Liver (tissue), 3 donors: ENCODE measurements around the gene NXT1.

Source experiments
- FOXA1 ChIP-seq: IDR thresholded peaks from 2 replicates; pipeline ENCODE4 v1.6.1; 2016; ENCODE audit warnings: antibody characterized with exemption
- GABPA ChIP-seq, 2 donors: IDR thresholded peaks in 1 of 2; conservative IDR thresholded peaks in 1 of 2; 2 replicates each; pipeline ENCODE4 v1.6.1; 2016; ENCODE audit warnings: antibody characterized with exemption in 2 of 2, mild to moderate bottlenecking in 1 of 2, moderate library complexity in 1 of 2
- JUND ChIP-seq, 2 donors: IDR thresholded peaks; 2 replicates each; pipeline ENCODE4 v1.6.1; 2016; ENCODE audit warnings: antibody characterized with exemption in 2 of 2
- NR2F2 ChIP-seq: IDR thresholded peaks from 2 replicates; pipeline ENCODE4 v1.6.1; 2016; ENCODE audit warnings: antibody characterized with exemption
- YY1 ChIP-seq: IDR thresholded peaks from 2 replicates; pipeline ENCODE4 v1.6.1; 2016; ENCODE audit warnings: antibody characterized with exemption, mild to moderate bottlenecking
- TF ChIP-seq, protein P1 (sequence below): fragments of 150-350 bp; IDR thresholded peaks from 2 replicates; pipeline ENCODE4 v1.5.1; 2017; ENCODE audit warnings: improper control_type of control experiment, low read depth, low read length; ENCODE audit not compliant: missing input control
- TF ChIP-seq, protein P2 (sequence below): IDR thresholded peaks from 2 replicates; pipeline ENCODE4 v1.6.1; 2016; ENCODE audit warnings: antibody characterized with exemption
- TF ChIP-seq, protein P3 (sequence below): IDR thresholded peaks from 2 replicates; pipeline ENCODE4 v1.6.1; 2016; ENCODE audit warnings: antibody characterized with exemption
- TF ChIP-seq, protein P4 (sequence below): IDR thresholded peaks from 2 replicates; pipeline ENCODE4 v1.6.1; 2016; ENCODE audit warnings: antibody characterized with exemption, mild to moderate bottlenecking
- donor health status: healthy.
- donor health status: healthy.

DNA sequence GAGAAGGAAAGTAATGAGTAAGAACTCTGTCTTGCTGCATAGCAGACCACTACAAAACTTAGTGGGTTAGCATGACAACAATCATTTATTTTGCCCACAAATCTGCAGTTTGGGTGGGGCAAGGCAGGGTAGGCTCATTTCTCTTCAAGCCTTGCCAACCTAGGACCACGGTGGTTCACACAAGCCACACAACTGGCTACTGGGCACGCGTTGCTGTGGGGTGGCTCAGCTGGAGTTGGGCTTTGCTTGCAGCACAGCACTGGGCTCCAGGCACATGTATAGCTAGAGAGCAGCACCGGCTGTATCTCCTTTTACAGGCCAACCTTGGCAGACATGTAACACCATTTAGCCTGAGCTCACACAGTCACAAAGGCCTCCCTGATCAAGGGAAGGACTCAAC, 4.6 kb upstream of the NXT1 start:
- TF ChIP-seq, protein P1, sequence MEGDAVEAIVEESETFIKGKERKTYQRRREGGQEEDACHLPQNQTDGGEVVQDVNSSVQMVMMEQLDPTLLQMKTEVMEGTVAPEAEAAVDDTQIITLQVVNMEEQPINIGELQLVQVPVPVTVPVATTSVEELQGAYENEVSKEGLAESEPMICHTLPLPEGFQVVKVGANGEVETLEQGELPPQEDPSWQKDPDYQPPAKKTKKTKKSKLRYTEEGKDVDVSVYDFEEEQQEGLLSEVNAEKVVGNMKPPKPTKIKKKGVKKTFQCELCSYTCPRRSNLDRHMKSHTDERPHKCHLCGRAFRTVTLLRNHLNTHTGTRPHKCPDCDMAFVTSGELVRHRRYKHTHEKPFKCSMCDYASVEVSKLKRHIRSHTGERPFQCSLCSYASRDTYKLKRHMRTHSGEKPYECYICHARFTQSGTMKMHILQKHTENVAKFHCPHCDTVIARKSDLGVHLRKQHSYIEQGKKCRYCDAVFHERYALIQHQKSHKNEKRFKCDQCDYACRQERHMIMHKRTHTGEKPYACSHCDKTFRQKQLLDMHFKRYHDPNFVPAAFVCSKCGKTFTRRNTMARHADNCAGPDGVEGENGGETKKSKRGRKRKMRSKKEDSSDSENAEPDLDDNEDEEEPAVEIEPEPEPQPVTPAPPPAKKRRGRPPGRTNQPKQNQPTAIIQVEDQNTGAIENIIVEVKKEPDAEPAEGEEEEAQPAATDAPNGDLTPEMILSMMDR, result no peak
- TF ChIP-seq JUND (IDR thresholded peaks at IDR 0.05), result no peak
- TF ChIP-seq, protein P2, sequence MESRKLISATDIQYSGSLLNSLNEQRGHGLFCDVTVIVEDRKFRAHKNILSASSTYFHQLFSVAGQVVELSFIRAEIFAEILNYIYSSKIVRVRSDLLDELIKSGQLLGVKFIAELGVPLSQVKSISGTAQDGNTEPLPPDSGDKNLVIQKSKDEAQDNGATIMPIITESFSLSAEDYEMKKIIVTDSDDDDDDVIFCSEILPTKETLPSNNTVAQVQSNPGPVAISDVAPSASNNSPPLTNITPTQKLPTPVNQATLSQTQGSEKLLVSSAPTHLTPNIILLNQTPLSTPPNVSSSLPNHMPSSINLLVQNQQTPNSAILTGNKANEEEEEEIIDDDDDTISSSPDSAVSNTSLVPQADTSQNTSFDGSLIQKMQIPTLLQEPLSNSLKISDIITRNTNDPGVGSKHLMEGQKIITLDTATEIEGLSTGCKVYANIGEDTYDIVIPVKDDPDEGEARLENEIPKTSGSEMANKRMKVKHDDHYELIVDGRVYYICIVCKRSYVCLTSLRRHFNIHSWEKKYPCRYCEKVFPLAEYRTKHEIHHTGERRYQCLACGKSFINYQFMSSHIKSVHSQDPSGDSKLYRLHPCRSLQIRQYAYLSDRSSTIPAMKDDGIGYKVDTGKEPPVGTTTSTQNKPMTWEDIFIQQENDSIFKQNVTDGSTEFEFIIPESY, result no peak
- no peak for TF ChIP-seq NR2F2
- TF ChIP-seq, protein P3, sequence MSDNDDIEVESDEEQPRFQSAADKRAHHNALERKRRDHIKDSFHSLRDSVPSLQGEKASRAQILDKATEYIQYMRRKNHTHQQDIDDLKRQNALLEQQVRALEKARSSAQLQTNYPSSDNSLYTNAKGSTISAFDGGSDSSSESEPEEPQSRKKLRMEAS, result no peak
- TF ChIP-seq, protein P4, sequence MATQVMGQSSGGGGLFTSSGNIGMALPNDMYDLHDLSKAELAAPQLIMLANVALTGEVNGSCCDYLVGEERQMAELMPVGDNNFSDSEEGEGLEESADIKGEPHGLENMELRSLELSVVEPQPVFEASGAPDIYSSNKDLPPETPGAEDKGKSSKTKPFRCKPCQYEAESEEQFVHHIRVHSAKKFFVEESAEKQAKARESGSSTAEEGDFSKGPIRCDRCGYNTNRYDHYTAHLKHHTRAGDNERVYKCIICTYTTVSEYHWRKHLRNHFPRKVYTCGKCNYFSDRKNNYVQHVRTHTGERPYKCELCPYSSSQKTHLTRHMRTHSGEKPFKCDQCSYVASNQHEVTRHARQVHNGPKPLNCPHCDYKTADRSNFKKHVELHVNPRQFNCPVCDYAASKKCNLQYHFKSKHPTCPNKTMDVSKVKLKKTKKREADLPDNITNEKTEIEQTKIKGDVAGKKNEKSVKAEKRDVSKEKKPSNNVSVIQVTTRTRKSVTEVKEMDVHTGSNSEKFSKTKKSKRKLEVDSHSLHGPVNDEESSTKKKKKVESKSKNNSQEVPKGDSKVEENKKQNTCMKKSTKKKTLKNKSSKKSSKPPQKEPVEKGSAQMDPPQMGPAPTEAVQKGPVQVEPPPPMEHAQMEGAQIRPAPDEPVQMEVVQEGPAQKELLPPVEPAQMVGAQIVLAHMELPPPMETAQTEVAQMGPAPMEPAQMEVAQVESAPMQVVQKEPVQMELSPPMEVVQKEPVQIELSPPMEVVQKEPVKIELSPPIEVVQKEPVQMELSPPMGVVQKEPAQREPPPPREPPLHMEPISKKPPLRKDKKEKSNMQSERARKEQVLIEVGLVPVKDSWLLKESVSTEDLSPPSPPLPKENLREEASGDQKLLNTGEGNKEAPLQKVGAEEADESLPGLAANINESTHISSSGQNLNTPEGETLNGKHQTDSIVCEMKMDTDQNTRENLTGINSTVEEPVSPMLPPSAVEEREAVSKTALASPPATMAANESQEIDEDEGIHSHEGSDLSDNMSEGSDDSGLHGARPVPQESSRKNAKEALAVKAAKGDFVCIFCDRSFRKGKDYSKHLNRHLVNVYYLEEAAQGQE, result no peak
- no peak for TF ChIP-seq GABPA (IDR thresholded peaks at IDR 0.05 in 1 of 2, conservative IDR thresholded peaks at IDR 0.05 in 1 of 2)
- no peak for TF ChIP-seq YY1
- TF ChIP-seq FOXA1, result no peak
